ENCODE measurements around the gene HECTD3. TPM values are rescaled to one million over a fixed set of nuclear protein-coding genes. Genes with fewer than 3 reads are reported as not detected.

The HECTD3 gene
- total RNA-seq, 1 experiment from 2014 or later = 25.5 TPM

- ATAC-seq = peak; percentile 72
- TF ChIP-seq ZBTB33 (IDR thresholded peaks at IDR 0.05; ENCODE audit: extremely low read depth, insufficient replicate concordance, low read length) (peak; percentile 80), CTCF (IDR thresholded peaks at IDR 0.05 in 2 of 3, conservative IDR thresholded peaks at IDR 0.05 in 1 of 3; ENCODE audit: borderline replicate concordance in 1 of 3, insufficient read depth in 1 of 3, low read depth in 2 of 3, low read length in 2 of 3) (no peak), JUND (IDR thresholded peaks at IDR 0.05) (no peak), POLR2AphosphoS5 (IDR thresholded peaks at IDR 0.05; ENCODE audit: low read depth, low read length) (peak; percentile 88), EZH2 (IDR thresholded peaks at IDR 0.05) (no peak), RAD21 (IDR thresholded peaks at IDR 0.05; ENCODE audit: low read depth) (peak; percentile 2; the same call in 1 of the 2 replicates), MAX (IDR thresholded peaks at IDR 0.05) (peak; percentile 74), POLR2A (IDR thresholded peaks at IDR 0.05; ENCODE audit: borderline replicate concordance, extremely low read depth, insufficient read depth, insufficient read length) (peak; percentile 85), EGR1 (IDR thresholded peaks at IDR 0.05; ENCODE audit: low read depth) (0 out of 2 replicates have a peak, but pooled peaks have one; percentile 45), YY1 (IDR thresholded peaks at IDR 0.05; ENCODE audit: extremely low read depth, insufficient replicate concordance, low read depth, low read length) (peak; percentile 99), CBX3 (IDR thresholded peaks at IDR 0.05; ENCODE audit: low read depth) (peak; percentile 64), SIN3A (IDR thresholded peaks at IDR 0.05; ENCODE audit: low read depth) (peak; percentile 97), SRF (IDR thresholded peaks at IDR 0.05; ENCODE audit: low read depth) (no peak), SP1 (IDR thresholded peaks at IDR 0.05; ENCODE audit: low read depth) (peak; percentile 99)
- peaks cover 6 to 7% of the 10 kb centered on the region in 2 experiments; a peak in 1 of 4 replicates for H3K36me3 ChIP-seq (ENCODE audit: control insufficient read depth in 1 of 2, insufficient read depth in 2 of 2, low read length in 2 of 2)
- H3K4me1 ChIP-seq (ENCODE audit: control insufficient read depth in 1 of 2, insufficient read depth in 2 of 2, low read length in 2 of 2) = peaks cover 9 to 28% of the 10 kb centered on the region in 2 experiments; a peak in 3 of 4 replicates
- intact Hi-C loops (cut with micrococcal nuclease) = loop anchor here (2.0 to 10.0 kb wide), 5 partner anchors 175 to 893 kb away; partner anchors contain the start of genes MUTYH, RNU5D-1 and TOE1
- no peaks in the 10 kb centered on the region for H4K20me1 ChIP-seq (ENCODE audit: insufficient read depth)
- peak within 1 kb of the TSS; percentile 74 to 75 for H3K4me3 ChIP-seq (replicated peaks in 1 of 2; ENCODE audit: low read depth in 1 of 2, low read length in 2 of 2)
- H3K9me2 ChIP-seq (ENCODE audit: insufficient read depth) = no peaks in the 10 kb centered on the region
- peak within 1 kb of the TSS; percentile 76 for H2AFZ ChIP-seq (ENCODE audit: low read depth, low read length, poor library complexity, severe bottlenecking)
- H3K9me3 ChIP-seq (ENCODE audit: control insufficient read depth in 1 of 2, insufficient read depth in 1 of 2, low read depth in 1 of 2, low read length in 2 of 2) = no peaks in the 10 kb centered on the region
- peak within 1 kb of the TSS; percentile 65 for H3K27ac ChIP-seq (ENCODE audit: low read depth, low read length)
- RAD21 ChIA-PET (ENCODE audit: low non-redundant PET in 1 of 2, low total read pairs in 2 of 2, uncharacterized antibody in 2 of 2, unreplicated experiment in 2 of 2) = interaction anchor here (0.7 to 2.5 kb wide), 6 partner anchors 176 to 328 kb away, joined by 3 to 9 read pairs (median 4); partner anchors contain the start of genes MUTYH (in 1 of the 2) and TOE1 (in 1 of the 2)
- peak within 1 kb of the TSS; percentile 80 for H3K4me2 ChIP-seq (ENCODE audit: low read length)
- POLR2A ChIA-PET = interaction anchor here (0.6 to 5.4 kb wide), 18 partner anchors 9 to 810 kb away, joined by 3 to 35 read pairs (median 6); partner anchors contain the start of genes CCDC163, DYNLT4, MMACHC and MUTYH
- H3K27me3 ChIP-seq (ENCODE audit: insufficient read depth, low read length) = no peaks in the 10 kb centered on the region
- TSS peak; percentile 76 for BruUV-seq (replicated peaks)
- peak; percentile 93 for DNase-seq (ENCODE audit: low read depth, low spot score)
- H3K79me2 ChIP-seq (ENCODE audit: insufficient read depth, low read length) = peaks cover 12% of the 10 kb centered on the region; the same call in 1 of the 2 replicates
- peak within 1 kb of the TSS; percentile 75 for H3K9ac ChIP-seq (ENCODE audit: low read length)
- CTCF ChIA-PET = interaction anchor here (1.0 to 11.9 kb wide), 8 partner anchors 20 to 480 kb away, joined by 3 to 214 read pairs (median 8); partner anchors contain the start of genes PLK3 and TESK2
Measured at GRCh38 chr1:45011837-45012638, 914 bp upstream of the HECTD3 start, which contains the start of gene UROD. Gene UROD (plus strand): TSS chr1:45012254. CDS start chr1:45012266, 12 bp downstream.

All from HCT116 (cell line).